HepG2 (cell line): ENCODE data around the gene B3GNT9. TPM values are rescaled to one million over a fixed set of nuclear protein-coding genes. Genes with fewer than 3 reads are reported as not detected.

ENCODE experiments used
- BRCA1 ChIP-seq: sonication (generic); formaldehyde crosslinking; IDR thresholded peaks from 2 replicates; pipeline ENCODE4 v1.4.0; 2020; ENCODE audit warnings: missing genetic modification reagents
- ELF1 ChIP-seq: sonication (generic); formaldehyde crosslinking; IDR thresholded peaks from 2 replicates; pipeline ENCODE4 v1.4.0; 2020; ENCODE audit warnings: missing genetic modification reagents
- FOSL2 ChIP-seq: sonication (generic); formaldehyde crosslinking; IDR thresholded peaks from 2 replicates; pipeline ENCODE4 v1.4.0; 2020; ENCODE audit warnings: missing genetic modification reagents
- KAT8 ChIP-seq: IDR thresholded peaks from 2 replicates; pipeline ENCODE4 v1.6.1; 2016; ENCODE audit warnings: missing genetic modification reagents, missing compliant biosample characterization
- KDM1A ChIP-seq: IDR thresholded peaks from 2 replicates; pipeline ENCODE4 v1.6.1; 2016; ENCODE audit warnings: missing compliant biosample characterization
- NFE2L2 ChIP-seq: fragments of 150-350 bp; IDR thresholded peaks from 2 replicates; pipeline ENCODE4 v1.6.1; 2014; ENCODE audit warnings: low read length
- PHF20 ChIP-seq: sonication (generic); formaldehyde crosslinking; IDR thresholded peaks from 2 replicates; pipeline ENCODE4 v1.5.0; 2020; ENCODE audit warnings: mild to moderate bottlenecking, missing genetic modification reagents
- POLR2A ChIP-seq, 2 experiments: IDR thresholded peaks; 2 replicates each; pipeline ENCODE4 v1.6.1; 2011; ENCODE audit warnings: low read depth in 2 of 2, low read length in 2 of 2, mild to moderate bottlenecking in 1 of 2, moderate library complexity in 1 of 2; ENCODE audit not compliant: insufficient read depth in 1 of 2
- RBM39 ChIP-seq: fragments of 200-400 bp; formaldehyde crosslinking; IDR thresholded peaks from one replicate; pipeline ENCODE4 v1.6.1; 2018; ENCODE audit warnings: antibody characterized with exemption, mild to moderate bottlenecking, low read depth, low read length; ENCODE audit not compliant: poor library complexity, severe bottlenecking
- REPIN1 ChIP-seq: sonication (generic); formaldehyde crosslinking; IDR thresholded peaks from 2 replicates; pipeline ENCODE4 v1.8.0; 2022; ENCODE audit warnings: missing genetic modification reagents, low read depth, mild to moderate bottlenecking, borderline replicate concordance
- SRY ChIP-seq: sonication (generic); formaldehyde crosslinking; IDR thresholded peaks from 2 replicates; pipeline ENCODE4 v1.8.0; 2022; ENCODE audit warnings: mild to moderate bottlenecking, missing genetic modification reagents
- SYNCRIP ChIP-seq: fragments of 200-400 bp; formaldehyde crosslinking; IDR thresholded peaks from 2 replicates; pipeline ENCODE4 v1.6.1; 2018; ENCODE audit warnings: mild to moderate bottlenecking, low read depth, low read length; ENCODE audit not compliant: insufficient read depth
- TBL1XR1 ChIP-seq: fragments of 150-350 bp; IDR thresholded peaks from 2 replicates; pipeline ENCODE4 v1.6.1; 2014; ENCODE audit warnings: borderline replicate concordance, low read length; ENCODE audit not compliant: partially characterized antibody
- U2AF1 ChIP-seq: fragments of 200-400 bp; formaldehyde crosslinking; optimal IDR thresholded peaks from 2 replicates; pipeline ENCODE3; 2017; ENCODE audit warnings: mild to moderate bottlenecking, low read depth, low read length
- ZFAT ChIP-seq: sonication (generic); formaldehyde crosslinking; conservative IDR thresholded peaks from 2 replicates; pipeline ENCODE4 v1.8.1; 2023; ENCODE audit warnings: missing genetic modification reagents, inconsistent platforms
- ZKSCAN1 ChIP-seq: fragments of 150-350 bp; IDR thresholded peaks from 2 replicates; pipeline ENCODE4 v1.6.1; 2014; ENCODE audit warnings: low read length
- ZNF124 ChIP-seq: sonication (generic); formaldehyde crosslinking; IDR thresholded peaks from 2 replicates; pipeline ENCODE4 v1.4.0; 2020; ENCODE audit warnings: missing genetic modification reagents
- ZNF792 ChIP-seq: IDR thresholded peaks from 2 replicates; pipeline ENCODE4 v1.6.1; 2016
- polyA plus RNA-seq, 8 experiments: library from polyadenylated mRNA; depleted of rRNA in 3 of 8; stranded (reverse) in 7 of 8; unstranded in 1 of 8; fragments of >200 nt; fragmentation: Illumina TruSeq in 4 of 8; extraction: Trizol in 4 of 8; gene quantifications; 2 replicates each; pipeline versions ENCODE4 v1.2.1 to v1.2.3, GENCODE V29; 2011 to 2016; ENCODE audit warnings: low read depth in 4 of 8, missing spikeins in 1 of 8, mixed read lengths in 1 of 8; ENCODE audit not compliant: insufficient read depth in 1 of 8
- total RNA-seq, 5 experiments: library from RNA; depleted of rRNA; stranded (reverse); fragments of >200 nt; fragmentation: Illumina TruSeq; extraction: Trizol; gene quantifications; 2 replicates each; pipeline ENCODE4 v1.2.3, GENCODE V29; 2016; ENCODE audit warnings: low read depth in 1 of 5
- TF ChIP-seq, protein P1 (sequence below): IDR thresholded peaks from 2 replicates; pipeline ENCODE4 v1.6.1; 2016
- TF ChIP-seq, protein P2 (sequence below): sonication (generic); formaldehyde crosslinking; IDR thresholded peaks from 2 replicates; pipeline ENCODE4 v1.5.0; 2020; ENCODE audit warnings: mild to moderate bottlenecking, missing genetic modification reagents, borderline replicate concordance
- TF ChIP-seq, protein P3 (sequence below): sonication (generic); formaldehyde crosslinking; IDR thresholded peaks from 2 replicates; pipeline ENCODE4 v1.9.0; 2022; ENCODE audit warnings: low read depth, missing genetic modification reagents
- TF ChIP-seq, protein P4 (sequence below): sonication (generic); formaldehyde crosslinking; IDR thresholded peaks from 2 replicates; pipeline ENCODE4 v1.8.0; 2022; ENCODE audit warnings: missing genetic modification reagents, mild to moderate bottlenecking, inconsistent platforms, borderline replicate concordance

Gene B3GNT9
- total and polyA plus RNA-seq, 2 of the 13 experiments (the other 11 are each of a cell fraction or from before 2014, with no cell fraction given), result 1.5 to 3.1 TPM

DNA sequence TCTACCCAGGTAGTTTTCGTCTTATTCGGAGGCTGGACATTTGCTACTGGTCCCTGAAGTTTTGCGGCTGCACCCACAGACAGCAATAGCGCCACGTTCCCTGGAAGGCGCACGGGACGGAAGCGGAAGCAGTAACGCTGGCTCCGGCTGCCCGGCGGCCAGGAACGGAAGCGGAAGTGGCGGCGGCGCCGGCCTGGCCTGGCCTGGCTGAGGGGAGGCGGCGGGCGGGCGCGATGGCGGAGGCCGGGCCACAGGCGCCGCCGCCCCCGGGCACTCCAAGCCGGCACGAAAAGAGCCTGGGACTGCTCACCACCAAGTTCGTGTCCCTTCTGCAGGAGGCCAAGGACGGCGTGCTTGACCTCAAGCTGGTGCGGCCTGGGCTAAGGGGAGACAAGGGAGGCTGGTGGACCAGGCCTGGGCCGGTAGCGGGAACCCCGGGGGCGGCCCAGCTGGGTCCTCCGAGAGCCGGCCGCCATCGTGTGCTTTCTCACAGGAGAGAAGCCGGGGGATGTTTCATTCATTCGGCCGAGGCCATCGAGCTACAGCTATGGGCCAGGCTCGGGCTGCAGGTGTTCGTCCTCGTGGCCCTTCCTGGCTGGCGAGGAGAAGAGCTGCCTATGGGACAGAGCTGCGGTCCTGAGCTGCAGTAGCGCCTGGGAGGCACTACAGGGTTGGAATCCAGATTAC lies 41.3 kb upstream of the B3GNT9 start, which contains the start of gene E2F4 (continued):
- TF ChIP-seq, protein P1, sequence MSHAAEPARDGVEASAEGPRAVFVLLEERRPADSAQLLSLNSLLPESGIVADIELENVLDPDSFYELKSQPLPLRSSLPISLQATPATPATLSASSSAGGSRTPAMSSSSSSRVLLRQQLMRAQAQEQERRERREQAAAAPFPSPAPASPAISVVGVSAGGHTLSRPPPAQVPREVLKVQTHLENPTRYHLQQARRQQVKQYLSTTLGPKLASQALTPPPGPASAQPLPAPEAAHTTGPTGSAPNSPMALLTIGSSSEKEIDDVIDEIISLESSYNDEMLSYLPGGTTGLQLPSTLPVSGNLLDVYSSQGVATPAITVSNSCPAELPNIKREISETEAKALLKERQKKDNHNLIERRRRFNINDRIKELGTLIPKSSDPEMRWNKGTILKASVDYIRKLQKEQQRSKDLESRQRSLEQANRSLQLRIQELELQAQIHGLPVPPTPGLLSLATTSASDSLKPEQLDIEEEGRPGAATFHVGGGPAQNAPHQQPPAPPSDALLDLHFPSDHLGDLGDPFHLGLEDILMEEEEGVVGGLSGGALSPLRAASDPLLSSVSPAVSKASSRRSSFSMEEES (CRISPR knock-in tag), result peak; percentile 55
- peak; percentile 95 for TF ChIP-seq PHF20 (CRISPR knock-in tag)
- no peak for TF ChIP-seq NFE2L2
- peak; percentile 97 for TF ChIP-seq ELF1
- TF ChIP-seq, protein P2, sequence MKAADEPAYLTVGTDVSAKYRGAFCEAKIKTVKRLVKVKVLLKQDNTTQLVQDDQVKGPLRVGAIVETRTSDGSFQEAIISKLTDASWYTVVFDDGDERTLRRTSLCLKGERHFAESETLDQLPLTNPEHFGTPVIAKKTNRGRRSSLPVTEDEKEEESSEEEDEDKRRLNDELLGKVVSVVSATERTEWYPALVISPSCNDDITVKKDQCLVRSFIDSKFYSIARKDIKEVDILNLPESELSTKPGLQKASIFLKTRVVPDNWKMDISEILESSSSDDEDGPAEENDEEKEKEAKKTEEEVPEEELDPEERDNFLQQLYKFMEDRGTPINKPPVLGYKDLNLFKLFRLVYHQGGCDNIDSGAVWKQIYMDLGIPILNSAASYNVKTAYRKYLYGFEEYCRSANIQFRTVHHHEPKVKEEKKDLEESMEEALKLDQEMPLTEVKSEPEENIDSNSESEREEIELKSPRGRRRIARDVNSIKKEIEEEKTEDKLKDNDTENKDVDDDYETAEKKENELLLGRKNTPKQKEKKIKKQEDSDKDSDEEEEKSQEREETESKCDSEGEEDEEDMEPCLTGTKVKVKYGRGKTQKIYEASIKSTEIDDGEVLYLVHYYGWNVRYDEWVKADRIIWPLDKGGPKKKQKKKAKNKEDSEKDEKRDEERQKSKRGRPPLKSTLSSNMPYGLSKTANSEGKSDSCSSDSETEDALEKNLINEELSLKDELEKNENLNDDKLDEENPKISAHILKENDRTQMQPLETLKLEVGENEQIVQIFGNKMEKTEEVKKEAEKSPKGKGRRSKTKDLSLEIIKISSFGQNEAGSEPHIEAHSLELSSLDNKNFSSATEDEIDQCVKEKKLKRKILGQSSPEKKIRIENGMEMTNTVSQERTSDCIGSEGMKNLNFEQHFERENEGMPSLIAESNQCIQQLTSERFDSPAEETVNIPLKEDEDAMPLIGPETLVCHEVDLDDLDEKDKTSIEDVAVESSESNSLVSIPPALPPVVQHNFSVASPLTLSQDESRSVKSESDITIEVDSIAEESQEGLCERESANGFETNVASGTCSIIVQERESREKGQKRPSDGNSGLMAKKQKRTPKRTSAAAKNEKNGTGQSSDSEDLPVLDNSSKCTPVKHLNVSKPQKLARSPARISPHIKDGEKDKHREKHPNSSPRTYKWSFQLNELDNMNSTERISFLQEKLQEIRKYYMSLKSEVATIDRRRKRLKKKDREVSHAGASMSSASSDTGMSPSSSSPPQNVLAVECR, result peak; percentile 93
- TF ChIP-seq ZFAT (CRISPR knock-in tag), result 0 out of 2 replicates have a peak, but pooled peaks have one; percentile 42
- peak; percentile 20 for TF ChIP-seq RBM39
- TF ChIP-seq SYNCRIP, result no peak
- peak; percentile 61 for TF ChIP-seq TBL1XR1
- TF ChIP-seq ZNF792, result peak; percentile 44; the same call in 1 of the 2 replicates
- TF ChIP-seq SRY (CRISPR knock-in tag), result peak; percentile 96
- TF ChIP-seq POLR2A (IDR thresholded peaks at IDR 0.05; ENCODE audit: insufficient read depth in 1 of 2, low read depth in 2 of 2, low read length in 2 of 2), result peak in 1 of 2 experiments; percentile 64; a peak in 1 of 4 replicates
- TF ChIP-seq, protein P3, sequence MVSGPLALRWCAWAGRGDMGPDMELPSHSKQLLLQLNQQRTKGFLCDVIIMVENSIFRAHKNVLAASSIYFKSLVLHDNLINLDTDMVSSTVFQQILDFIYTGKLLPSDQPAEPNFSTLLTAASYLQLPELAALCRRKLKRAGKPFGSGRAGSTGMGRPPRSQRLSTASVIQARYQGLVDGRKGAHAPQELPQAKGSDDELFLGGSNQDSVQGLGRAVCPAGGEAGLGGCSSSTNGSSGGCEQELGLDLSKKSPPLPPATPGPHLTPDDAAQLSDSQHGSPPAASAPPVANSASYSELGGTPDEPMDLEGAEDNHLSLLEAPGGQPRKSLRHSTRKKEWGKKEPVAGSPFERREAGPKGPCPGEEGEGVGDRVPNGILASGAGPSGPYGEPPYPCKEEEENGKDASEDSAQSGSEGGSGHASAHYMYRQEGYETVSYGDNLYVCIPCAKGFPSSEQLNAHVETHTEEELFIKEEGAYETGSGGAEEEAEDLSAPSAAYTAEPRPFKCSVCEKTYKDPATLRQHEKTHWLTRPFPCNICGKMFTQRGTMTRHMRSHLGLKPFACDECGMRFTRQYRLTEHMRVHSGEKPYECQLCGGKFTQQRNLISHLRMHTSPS (CRISPR knock-in tag), result peak; percentile 21; the same call in 1 of the 2 replicates
- TF ChIP-seq BRCA1 (CRISPR knock-in tag), result 0 out of 2 replicates have a peak, but pooled peaks have one; percentile 83
- TF ChIP-seq FOSL2 (CRISPR knock-in tag), result peak; percentile 46; the same call in 1 of the 2 replicates
- TF ChIP-seq, protein P4, sequence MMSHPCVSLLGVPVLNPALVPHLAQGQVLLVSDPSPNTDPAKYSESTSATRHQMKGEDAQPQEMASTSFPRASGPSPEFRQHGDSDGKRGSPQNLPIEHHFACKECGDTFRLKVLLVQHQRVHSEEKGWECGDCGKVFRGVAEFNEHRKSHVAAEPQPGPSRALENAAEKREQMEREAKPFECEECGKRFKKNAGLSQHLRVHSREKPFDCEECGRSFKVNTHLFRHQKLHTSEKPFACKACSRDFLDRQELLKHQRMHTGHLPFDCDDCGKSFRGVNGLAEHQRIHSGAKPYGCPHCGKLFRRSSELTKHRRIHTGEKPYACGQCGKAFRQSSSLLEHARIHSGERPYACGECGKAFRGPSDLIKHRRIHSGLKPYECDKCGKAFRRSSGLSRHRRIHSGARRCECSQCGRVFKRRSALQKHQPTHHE, result peak; percentile 72; the same call in 1 of the 2 replicates
- no peak for TF ChIP-seq KDM1A (CRISPR knock-in tag)
- TF ChIP-seq ZNF124 (CRISPR knock-in tag), result 0 out of 2 replicates have a peak, but pooled peaks have one; percentile 45
- peak; percentile 98 for TF ChIP-seq KAT8 (CRISPR knock-in tag)
- peak; percentile 58; the same call in 1 of the 2 replicates for TF ChIP-seq ZKSCAN1
- no peak for TF ChIP-seq U2AF1
- peak; percentile 88 for TF ChIP-seq REPIN1 (CRISPR knock-in tag)
